GM18526 (cell line): Measurements from ENCODE around the gene SCN1B.

Experiments used
- POLR2A ChIP-seq: IDR thresholded peaks from 3 replicates; pipeline ENCODE4 v1.6.1; 2011; ENCODE audit not compliant: insufficient read length; ENCODE audit errors: extremely low read depth

SCN1B gene

GRCh38 chr19:35083691-35084508 lies 53.6 kb downstream of the SCN1B start:
- TF ChIP-seq POLR2A, result no peak

- TF ChIP-seq POLR2A, result no peak
Observed at GRCh38 chr19:35084509-35084762, 54.2 kb downstream of the SCN1B start.

DNA sequence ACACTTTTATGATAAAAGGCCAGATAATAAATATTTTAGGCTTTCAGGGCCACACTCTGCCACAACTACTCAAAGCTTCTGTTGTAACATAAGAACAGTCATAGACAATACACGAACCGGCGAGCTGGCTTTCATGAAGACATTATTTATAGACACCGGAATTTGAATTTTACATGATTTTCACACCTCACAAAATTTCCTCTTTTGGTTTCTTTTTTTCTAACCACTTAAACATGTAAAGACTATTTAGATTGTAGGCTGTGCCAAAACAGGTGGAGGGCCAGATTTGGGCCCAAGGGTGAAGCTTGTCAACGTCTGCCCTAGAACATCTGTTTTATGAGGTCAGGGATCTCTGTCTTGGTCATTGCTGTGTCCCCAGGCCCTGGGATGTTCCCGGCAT lies 55.7 kb downstream of the SCN1B start:
- no peak for TF ChIP-seq POLR2A

DNA sequence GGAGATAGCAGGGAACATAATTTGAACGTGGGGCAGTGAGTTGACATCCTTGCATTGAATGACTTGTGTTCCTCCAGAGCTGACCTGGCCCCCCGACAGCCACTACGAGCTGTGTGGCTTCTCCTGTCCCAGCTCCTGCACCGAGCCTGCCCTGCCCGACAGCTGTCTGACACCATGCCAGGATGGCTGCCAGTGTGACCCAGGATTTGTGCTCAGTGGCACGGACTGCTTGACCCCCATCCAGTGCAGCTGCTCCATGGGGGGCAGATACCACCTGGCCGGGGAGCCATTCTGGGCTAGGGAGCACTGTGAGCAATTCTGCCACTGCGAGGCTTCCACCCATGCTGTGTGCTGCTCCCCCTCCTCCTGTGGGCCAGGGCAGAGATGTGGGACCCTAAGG lies 56.2 kb downstream of the SCN1B start:
- TF ChIP-seq POLR2A, result no peak

DNA sequence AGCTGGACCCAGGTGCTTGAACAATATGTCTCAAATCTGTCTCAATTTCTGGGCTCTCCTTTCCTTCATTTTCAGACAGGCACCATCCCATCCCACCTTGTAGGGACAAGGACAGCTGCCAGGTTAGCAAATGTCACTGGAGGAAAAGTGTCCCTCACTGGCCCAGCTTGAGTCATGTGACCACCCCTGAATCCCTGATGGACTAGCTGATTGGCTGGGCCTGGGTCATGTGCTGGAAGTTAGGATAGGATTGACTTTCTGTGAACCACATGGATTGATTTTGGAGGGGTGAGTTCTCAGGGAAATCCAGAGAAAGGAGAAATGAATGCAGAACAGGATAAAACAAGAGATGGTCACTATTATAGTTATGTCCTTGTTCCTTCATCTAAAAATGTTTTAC lies 57.1 kb downstream of the SCN1B start:
- no peak for TF ChIP-seq POLR2A

GRCh38 chr19:35088131-35088913 lies 58.1 kb downstream of the SCN1B start:
- TF ChIP-seq POLR2A, result no peak

DNA sequence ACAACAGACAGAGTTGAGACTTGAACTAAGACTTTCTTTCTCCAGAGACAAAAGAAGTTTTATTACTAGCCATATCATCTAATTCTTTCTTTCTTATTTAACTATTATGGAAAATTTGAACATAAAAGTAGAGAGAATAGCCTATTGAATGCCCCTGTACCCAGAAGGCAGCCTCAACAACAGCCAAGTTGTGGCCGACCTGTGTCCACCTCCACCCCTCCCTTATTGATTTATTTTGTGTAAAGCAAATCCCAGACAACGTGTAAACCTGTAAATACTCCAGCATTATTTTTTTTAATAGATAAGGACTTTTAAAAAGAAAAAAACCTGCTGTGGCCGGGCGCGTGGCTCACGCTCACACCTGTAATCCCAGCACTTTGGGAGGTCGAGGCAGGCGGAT lies 59.3 kb downstream of the SCN1B start:
- no peak for TF ChIP-seq POLR2A
